Measurements from ENCODE around the gene SIPA1L3.
A peak's percentile ranks its signal among the peaks of the same experiment; 100 is the strongest.

The SIPA1L3 gene

DNA sequence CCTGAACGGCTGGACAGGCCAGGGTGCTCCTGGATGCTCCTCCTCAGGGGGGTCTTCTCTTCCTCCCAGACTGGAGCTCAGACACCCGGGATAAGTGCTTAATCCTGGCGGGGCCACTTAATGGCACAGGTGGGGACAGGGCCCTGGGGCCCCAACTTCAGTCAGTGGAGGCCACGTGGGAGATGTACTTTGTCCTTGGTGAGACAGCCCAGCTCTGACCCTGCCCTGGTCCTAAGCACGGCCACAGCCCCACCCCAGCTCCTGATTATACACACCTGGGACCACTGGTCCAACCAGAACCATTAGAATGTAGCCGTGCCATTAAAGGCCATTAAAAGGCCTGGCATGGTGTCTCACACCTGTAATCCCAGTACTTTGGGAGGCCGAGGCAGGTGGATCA is 341.4 kb downstream of the SIPA1L3 start:
- in situ Hi-C loops (cut with MboI; ENCODE audit: low pct_unique_long_range_greater_than_20kb, low sequenced_read_pairs, unreplicated experiment), result no loop called here
- DNase-seq (ENCODE audit: low spot score), result no peak
- no peak for TF ChIP-seq CTCF (IDR thresholded peaks at IDR 0.05; ENCODE audit: extremely low read depth, insufficient read depth, missing control alignments)

- in situ Hi-C loops (cut with MboI; ENCODE audit: low pct_unique_long_range_greater_than_20kb, low sequenced_read_pairs, unreplicated experiment), result loop anchor here (5.0 kb wide), 1 partner anchor 82 kb away; no protein-coding TSS in a partner anchor
- TF ChIP-seq CTCF (IDR thresholded peaks at IDR 0.05; ENCODE audit: extremely low read depth, insufficient read depth, missing control alignments), result no peak
Observed at GRCh38 chr19:38250428-38250820, 343.4 kb downstream of the SIPA1L3 start.

DNA sequence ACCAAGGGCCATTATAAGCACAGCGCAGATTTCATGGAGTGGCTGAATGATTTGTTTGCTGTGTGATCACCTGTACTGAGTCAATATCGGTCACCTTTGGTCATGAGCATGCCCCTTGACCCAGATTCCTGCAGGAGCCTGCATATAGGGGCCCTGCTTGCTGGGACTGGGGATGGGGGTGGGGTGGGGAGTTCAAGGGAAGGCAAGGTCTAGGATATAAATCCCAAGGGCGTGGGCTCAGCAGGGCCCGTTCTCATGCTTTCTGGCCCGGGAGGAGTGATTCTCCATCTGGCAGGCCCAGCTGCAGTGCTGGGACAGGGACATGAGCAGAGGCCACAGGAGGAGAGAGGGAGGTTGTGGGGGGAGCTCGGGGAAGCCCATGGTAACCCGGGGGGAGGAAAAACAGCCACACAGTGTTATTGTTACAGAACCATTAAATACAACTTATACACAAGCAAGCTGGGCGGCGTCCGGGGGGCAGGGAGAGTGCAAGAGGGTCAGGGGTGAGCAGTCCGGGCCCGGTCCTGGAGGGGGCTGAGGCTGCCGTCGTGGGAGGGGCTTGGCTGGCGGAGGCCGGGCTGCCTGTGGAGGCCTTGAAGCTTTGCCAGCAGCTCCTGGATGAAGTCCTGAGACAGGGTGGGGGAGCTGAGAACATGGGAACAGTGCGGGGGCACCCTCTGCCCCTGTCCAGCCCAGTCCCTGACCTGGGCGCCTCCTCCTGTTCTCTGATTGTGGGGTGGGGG is 344.0 kb downstream of the SIPA1L3 start:
- no peak for DNase-seq (ENCODE audit: low spot score)
- in situ Hi-C loops (cut with MboI; ENCODE audit: low pct_unique_long_range_greater_than_20kb, low sequenced_read_pairs, unreplicated experiment), result loop anchor here (5.0 kb wide), 1 partner anchor 81 kb away; no protein-coding TSS in a partner anchor
- no peak for TF ChIP-seq CTCF (IDR thresholded peaks at IDR 0.05; ENCODE audit: extremely low read depth, insufficient read depth, missing control alignments)

More at GRCh38 chr19:38250428-38250820, 343.4 kb downstream of the SIPA1L3 start:
- no peak for DNase-seq (ENCODE audit: low spot score)

DNA sequence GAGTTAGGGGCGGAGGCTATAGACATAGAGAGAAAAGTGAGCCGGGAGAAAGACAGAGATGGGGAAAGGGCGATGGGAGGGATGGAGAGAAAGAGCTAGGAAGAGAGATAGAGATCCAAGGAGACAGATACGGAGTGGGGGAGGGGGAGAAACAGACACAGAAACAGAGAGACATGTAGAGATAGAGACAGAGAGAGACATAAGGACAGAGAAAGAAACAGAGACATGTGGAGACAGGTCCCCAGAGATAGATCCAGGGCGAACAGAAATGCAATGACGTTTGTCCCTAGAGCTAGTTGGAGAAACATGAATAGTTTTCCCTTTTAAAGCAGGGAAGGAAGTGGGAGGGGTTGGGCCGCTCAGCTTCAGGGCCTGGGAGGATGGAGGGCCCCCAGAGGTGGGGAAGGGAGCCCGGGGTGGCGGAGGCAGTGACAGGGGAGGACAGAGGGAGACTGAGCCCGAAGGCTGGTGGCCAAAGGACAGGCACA is 344.6 kb downstream of the SIPA1L3 start:
- in situ Hi-C loops (cut with MboI; ENCODE audit: low pct_unique_long_range_greater_than_20kb, low sequenced_read_pairs, unreplicated experiment), result loop anchor here (5.0 kb wide), 1 partner anchor 81 kb away; no protein-coding TSS in a partner anchor
- DNase-seq (ENCODE audit: low spot score), result no peak
- no peak for TF ChIP-seq CTCF (IDR thresholded peaks at IDR 0.05; ENCODE audit: extremely low read depth, insufficient read depth, missing control alignments)

DNA sequence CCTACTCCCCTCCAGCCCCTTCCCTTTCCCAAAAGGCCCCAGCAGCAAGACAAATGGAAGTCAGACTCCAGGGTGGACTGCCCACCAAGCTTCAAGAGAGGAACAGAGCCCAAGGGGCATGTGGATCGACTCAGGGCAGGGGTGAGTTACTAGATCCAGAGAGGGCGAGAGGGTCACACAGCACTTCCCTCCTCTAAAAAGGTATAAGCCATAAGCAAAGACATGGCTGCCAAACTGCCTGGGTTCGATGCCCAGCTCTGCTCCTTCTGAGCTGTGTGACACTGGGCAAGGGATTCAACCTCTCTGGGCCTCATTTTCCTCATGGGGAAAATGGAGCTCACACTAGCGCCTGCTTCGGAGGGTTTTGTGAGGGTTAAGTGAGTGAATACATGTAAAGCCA is 345.4 kb downstream of the SIPA1L3 start:
- in situ Hi-C loops (cut with MboI; ENCODE audit: low pct_unique_long_range_greater_than_20kb, low sequenced_read_pairs, unreplicated experiment), result loop anchor here (5.0 kb wide), 1 partner anchor 80 kb away; no protein-coding TSS in a partner anchor
- TF ChIP-seq CTCF (IDR thresholded peaks at IDR 0.05; ENCODE audit: extremely low read depth, insufficient read depth, missing control alignments), result no peak

GRCh38 chr19:38252941-38253691 is 346.1 kb downstream of the SIPA1L3 start:
- TF ChIP-seq CTCF (IDR thresholded peaks at IDR 0.05; ENCODE audit: extremely low read depth, insufficient read depth, missing control alignments), result no peak
- in situ Hi-C loops (cut with MboI; ENCODE audit: low pct_unique_long_range_greater_than_20kb, low sequenced_read_pairs, unreplicated experiment), result loop anchor here (5.0 kb wide), 1 partner anchor 79 kb away; no protein-coding TSS in a partner anchor
- DNase-seq (ENCODE audit: low spot score), result peak; percentile 50

More for the DNA sequence above, 345.4 kb downstream of the SIPA1L3 start:
- no peak for DNase-seq (ENCODE audit: low spot score)

Measured in GM13977 (cell line).